GM10248 (cell line): ENCODE measurements around the gene CPN2.

Experiments used
- CTCF ChIA-PET: fragments of 300-600 bp; sonication (Branson Sonifier 250); formaldehyde crosslinking; extraction: SDS; loops from one replicate; lab custom pipeline; 2021; ENCODE audit warnings: antibody characterized with exemption; lab: Yijun Ruan, JAX
- POLR2A ChIA-PET: fragments of 350-650 bp; sonication (Branson Sonifier 250); formaldehyde crosslinking; extraction: SDS; loops from one replicate; lab custom pipeline; 2020; ENCODE audit warnings: antibody characterized with exemption; lab: Yijun Ruan, JAX
- DNase-seq: peaks from one replicate; pipeline ENCODE4 v3.0.0; 2012; ENCODE audit errors: extremely low spot score
- CTCF ChIP-seq: IDR thresholded peaks from 2 replicates; pipeline ENCODE4 v1.5.1; 2012; ENCODE audit warnings: mild to moderate bottlenecking, low read depth; ENCODE audit errors: extremely low read depth, missing control alignments, control extremely low read depth

CPN2 gene

GRCh38 chr3:194327218-194328052 is 23.7 kb downstream of the CPN2 start:
- POLR2A ChIA-PET, result no interaction called here
- no peak for TF ChIP-seq CTCF
- no peak for DNase-seq
- CTCF ChIA-PET, result interaction anchor here (2.1 kb wide), 2 partner anchors 11 to 16 kb away, joined by 12 to 18 read pairs; no protein-coding TSS in a partner anchor

DNA sequence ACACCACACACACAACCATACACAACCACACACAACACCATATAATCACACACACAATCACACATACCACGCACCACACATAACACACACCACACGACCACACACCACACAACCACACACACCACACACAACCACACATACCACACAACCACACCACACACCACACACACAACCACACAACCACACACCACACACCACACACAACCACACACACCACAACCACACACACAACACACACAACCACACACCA is 24.2 kb downstream of the CPN2 start:
- DNase-seq, result no peak
- CTCF ChIA-PET, result no interaction called here
- POLR2A ChIA-PET, result no interaction called here
- TF ChIP-seq CTCF, result no peak

DNA sequence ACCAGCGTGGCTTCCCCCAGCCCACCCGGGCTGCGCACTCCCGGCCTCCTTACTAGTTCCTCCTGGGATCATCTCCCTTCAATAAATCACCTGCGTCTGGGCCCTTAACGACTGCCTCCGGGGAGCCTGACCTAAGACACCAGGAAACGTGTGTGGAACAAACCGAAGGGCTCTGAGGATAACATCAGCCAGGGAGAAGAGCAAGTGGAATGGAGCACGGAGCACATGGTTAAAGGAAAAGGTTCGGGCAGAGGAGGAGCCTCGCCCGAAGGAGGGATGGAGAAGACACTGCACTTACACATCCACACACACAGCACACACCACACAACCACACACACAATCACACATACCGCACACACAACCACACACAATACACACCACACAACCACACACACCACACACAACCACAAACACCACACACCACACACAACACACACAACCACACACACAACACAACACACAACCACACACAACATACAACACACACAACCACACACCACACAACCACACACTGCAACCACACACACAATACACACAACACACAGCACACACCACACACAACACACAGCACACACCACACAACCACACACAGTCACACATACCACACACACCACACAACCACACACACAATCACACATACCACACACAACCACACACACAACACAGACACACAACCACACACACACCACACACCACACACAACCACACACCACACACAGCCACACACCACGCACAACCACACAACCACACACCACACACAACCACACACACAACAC is 24.7 kb downstream of the CPN2 start:
- no peak for DNase-seq
- no peak for TF ChIP-seq CTCF
- POLR2A ChIA-PET, result no interaction called here
- CTCF ChIA-PET, result interaction anchor here (0.6 kb wide), 1 partner anchor 17 kb away, joined by 3 read pairs; no protein-coding TSS in a partner anchor

GRCh38 chr3:194325424-194326153 is 25.5 kb downstream of the CPN2 start:
- ChIA-PET CTCF (interaction anchor here (0.6 to 1.5 kb wide), 3 partner anchors 9 to 187 kb away, joined by 3 to 9 read pairs (median 4); no protein-coding TSS in a partner anchor), POLR2A (no interaction called here)
- TF ChIP-seq CTCF, result no peak
- DNase-seq, result no peak

DNA sequence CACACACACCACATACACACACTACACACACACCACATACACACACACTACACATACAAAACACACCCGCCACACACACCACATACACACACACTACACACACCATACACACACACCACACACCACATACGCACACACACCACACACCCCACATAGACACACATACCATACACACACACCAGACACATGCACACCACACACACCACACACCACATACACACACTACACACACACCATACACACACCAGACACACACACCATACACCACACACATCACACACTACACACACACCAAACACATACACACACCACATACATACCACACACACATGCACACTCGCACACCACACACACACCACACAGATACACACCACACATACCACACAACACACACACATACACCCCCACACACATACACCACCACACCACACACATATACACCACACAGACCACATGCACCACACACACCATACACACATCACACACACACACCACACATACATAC is 26.3 kb downstream of the CPN2 start:
- no peak for DNase-seq
- CTCF ChIA-PET, result interaction anchor here (1.1 to 1.5 kb wide), 3 partner anchors 9 to 186 kb away, joined by 4 to 17 read pairs (median 9); no protein-coding TSS in a partner anchor
- POLR2A ChIA-PET, result no interaction called here
- no peak for TF ChIP-seq CTCF
